A549 (cell line): Measurements from ENCODE around the gene TFF1. TPM values are rescaled to one million over a fixed set of nuclear protein-coding genes. Genes with fewer than 3 reads are reported as not detected.

Source experiments
- ATAC-seq, 2 experiments: fragments of 200-7000 bp in 1 of 2; fragments of >200 bp in 1 of 2; cut with Nextera tagmentation in 1 of 2; cut with Tn5 transposase in 1 of 2; 3 replicates each; pipeline versions ENCODE4 v1.8.0 to v1.9.1; 2018 to 2020; ENCODE audit warnings: mild to moderate bottlenecking in 1 of 2, moderate library complexity in 1 of 2
- CTCF ChIA-PET: fragments of 300-600 bp; sonication (Branson Sonifier 250); formaldehyde crosslinking; extraction: SDS; loops from one replicate; lab custom pipeline; 2021; ENCODE audit warnings: antibody characterized with exemption, inconsistent platforms; lab: Yijun Ruan, JAX
- POLR2A ChIA-PET: fragments of 350-600 bp; formaldehyde crosslinking; extraction: SDS; loops from one replicate; lab custom pipeline; 2021; ENCODE audit warnings: antibody characterized with exemption, inconsistent platforms; lab: Yijun Ruan, JAX
- DNase-seq, 2 experiments: peaks; one replicate each; pipeline versions ENCODE4 v3.0.0 to v3.0.0-alpha.2; 2011 to 2016; ENCODE audit warnings: low read depth in 1 of 2, low spot score in 1 of 2
- FAIRE-seq: peaks from 2 replicates; lab custom pipeline; 2011; peaks lifted over from hg19 to GRCh38; lab: Jason Lieb, UNC
- H3K27ac ChIP-seq, 2 experiments: fragments of >200 bp; sonication (Bioruptor Twin); formaldehyde crosslinking; 3 replicates each; pipeline ENCODE4 v1.5.1; 2016 to 2017
- H3K4me1 ChIP-seq: fragments of >200 bp; sonication (Bioruptor Twin); formaldehyde crosslinking; 3 replicates; pipeline ENCODE4 v1.6.1; 2016
- H3K4me2 ChIP-seq: fragments of >200 bp; sonication (Bioruptor Twin); formaldehyde crosslinking; 3 replicates; pipeline ENCODE4 v1.6.1; 2016
- H3K4me3 ChIP-seq: fragments of >200 bp; sonication (Bioruptor Twin); formaldehyde crosslinking; 3 replicates; pipeline ENCODE4 v1.5.1; 2016
- H3K9me3 ChIP-seq: fragments of >200 bp; sonication (Bioruptor Twin); formaldehyde crosslinking; 3 replicates; pipeline ENCODE4 v1.6.1; 2016
- BHLHE40 ChIP-seq: IDR thresholded peaks from 2 replicates; pipeline ENCODE4 v1.6.1; 2012; ENCODE audit warnings: low read depth, low read length, inconsistent platforms
- CBX8 ChIP-seq: fragments of 200-600 bp; sonication (generic); IDR thresholded peaks from 2 replicates; pipeline ENCODE4 v1.6.1; 2016
- EHF ChIP-seq: fragments of 250-450 bp; sonication (Bioruptor Pico); IDR thresholded peaks from 2 replicates; pipeline ENCODE4 v1.5.0; 2020; ENCODE audit warnings: mild to moderate bottlenecking
- EP300 ChIP-seq, 2 experiments: fragments of >200 bp; sonication (Bioruptor Twin); formaldehyde crosslinking; IDR thresholded peaks; 2 replicates in 1 of 2; 3 replicates in 1 of 2; pipeline ENCODE4 v1.6.1; 2016 to 2017
- FOSB ChIP-seq: fragments of 250-450 bp; sonication (Bioruptor Pico); IDR thresholded peaks from 2 replicates; pipeline ENCODE4 v1.5.0; 2020; ENCODE audit warnings: mild to moderate bottlenecking, moderate library complexity
- FOSL2 ChIP-seq, 2 experiments: fragments of 450-650 bp in 1 of 2; fragments of >200 bp in 1 of 2; sonication (Bioruptor Twin) in 1 of 2; formaldehyde crosslinking; IDR thresholded peaks; 2 replicates each; pipeline versions ENCODE4 v1.5.0 to v1.6.1; 2016 to 2020; ENCODE audit warnings: mild to moderate bottlenecking in 1 of 2, moderate library complexity in 1 of 2
- HEYL ChIP-seq: fragments of 250-450 bp; sonication (Bioruptor Pico); IDR thresholded peaks from 2 replicates; pipeline ENCODE4 v1.8.0; 2021; ENCODE audit warnings: mild to moderate bottlenecking, moderate library complexity
- HOXB13 ChIP-seq: fragments of 250-450 bp; sonication (Bioruptor Pico); IDR thresholded peaks from 2 replicates; pipeline ENCODE4 v1.5.0; 2020; ENCODE audit warnings: low read depth, mild to moderate bottlenecking, moderate library complexity
- KDM1A ChIP-seq: fragments of 200-600 bp; sonication (generic); IDR thresholded peaks from 2 replicates; pipeline ENCODE4 v1.6.1; 2016; ENCODE audit warnings: low read depth, mild to moderate bottlenecking
- MAZ ChIP-seq: fragments of 150-350 bp; IDR thresholded peaks from 2 replicates; pipeline ENCODE4 v1.6.1; 2014; ENCODE audit warnings: antibody characterized with exemption, low read depth, low read length, borderline replicate concordance
- NFE2L2 ChIP-seq: fragments of 150-350 bp; conservative IDR thresholded peaks from 2 replicates; pipeline ENCODE4 v1.6.1; 2014; ENCODE audit warnings: low read length
- RAD21 ChIP-seq, 2 experiments: fragments of >200 bp in 1 of 2; sonication (Bioruptor Twin) in 1 of 2; formaldehyde crosslinking in 1 of 2; IDR thresholded peaks in 1 of 2; conservative IDR thresholded peaks in 1 of 2; 2 replicates in 1 of 2; 3 replicates in 1 of 2; pipeline ENCODE4 v1.6.1; 2012 to 2018; ENCODE audit warnings: inconsistent platforms in 1 of 2
- RFX5 ChIP-seq: fragments of 450-650 bp; IDR thresholded peaks from 2 replicates; pipeline ENCODE4 v1.7.1; 2014; ENCODE audit warnings: antibody characterized with exemption, mild to moderate bottlenecking, moderate library complexity
- SMC3 ChIP-seq: fragments of >200 bp; sonication (Bioruptor Twin); formaldehyde crosslinking; IDR thresholded peaks from 3 replicates; pipeline ENCODE4 v1.6.1; 2018; ENCODE audit warnings: inconsistent platforms
- SREBF2 ChIP-seq: fragments of 450-650 bp; IDR thresholded peaks from 2 replicates; pipeline ENCODE4 v1.6.1; 2014; ENCODE audit warnings: mild to moderate bottlenecking, moderate library complexity
- TFCP2L1 ChIP-seq: fragments of 250-450 bp; sonication (Bioruptor Pico); IDR thresholded peaks from 2 replicates; pipeline ENCODE4 v1.5.0; 2021; ENCODE audit warnings: mild to moderate bottlenecking
- TP53 ChIP-seq: fragments of 250-450 bp; sonication (Bioruptor Pico); IDR thresholded peaks from 2 replicates; pipeline ENCODE4 v1.5.0; 2021; ENCODE audit warnings: mild to moderate bottlenecking, moderate library complexity
- WGBS: methylation state at CpG from one replicate; pipeline ENCODE4 v1.1.6; 2017; ENCODE audit errors: missing lambda C conversion rate; 5-methylcytosine and 5-hydroxymethylcytosine counted together
- polyA plus RNA-seq, 4 experiments: library from polyadenylated mRNA; depleted of rRNA in 3 of 4; stranded (reverse); fragments of >200 nt; fragmentation: RNase III in 1 of 4; extraction: RNeasy Plus Mini Kit Qiagen cat#74134 plus additional on column Dnase treatment in 1 of 4; gene quantifications; 2 replicates in 3 of 4; 3 replicates in 1 of 4; pipeline ENCODE4 v1.2.3, GENCODE V29; 2011 to 2017
- TF ChIP-seq, protein P1 (sequence below): fragments of >200 bp; sonication (Bioruptor Twin); formaldehyde crosslinking; IDR thresholded peaks from 3 replicates; pipeline ENCODE4 v1.5.1; 2016
- TF ChIP-seq, protein P2 (sequence below): fragments of 450-650 bp; IDR thresholded peaks from 2 replicates; pipeline ENCODE4 v1.6.1; 2014; ENCODE audit warnings: antibody characterized with exemption

Gene TFF1
- polyA plus RNA-seq, 2 of the 4 experiments (the other 2 are of a cell fraction), result 1.0 to 5.8 TPM

DNA sequence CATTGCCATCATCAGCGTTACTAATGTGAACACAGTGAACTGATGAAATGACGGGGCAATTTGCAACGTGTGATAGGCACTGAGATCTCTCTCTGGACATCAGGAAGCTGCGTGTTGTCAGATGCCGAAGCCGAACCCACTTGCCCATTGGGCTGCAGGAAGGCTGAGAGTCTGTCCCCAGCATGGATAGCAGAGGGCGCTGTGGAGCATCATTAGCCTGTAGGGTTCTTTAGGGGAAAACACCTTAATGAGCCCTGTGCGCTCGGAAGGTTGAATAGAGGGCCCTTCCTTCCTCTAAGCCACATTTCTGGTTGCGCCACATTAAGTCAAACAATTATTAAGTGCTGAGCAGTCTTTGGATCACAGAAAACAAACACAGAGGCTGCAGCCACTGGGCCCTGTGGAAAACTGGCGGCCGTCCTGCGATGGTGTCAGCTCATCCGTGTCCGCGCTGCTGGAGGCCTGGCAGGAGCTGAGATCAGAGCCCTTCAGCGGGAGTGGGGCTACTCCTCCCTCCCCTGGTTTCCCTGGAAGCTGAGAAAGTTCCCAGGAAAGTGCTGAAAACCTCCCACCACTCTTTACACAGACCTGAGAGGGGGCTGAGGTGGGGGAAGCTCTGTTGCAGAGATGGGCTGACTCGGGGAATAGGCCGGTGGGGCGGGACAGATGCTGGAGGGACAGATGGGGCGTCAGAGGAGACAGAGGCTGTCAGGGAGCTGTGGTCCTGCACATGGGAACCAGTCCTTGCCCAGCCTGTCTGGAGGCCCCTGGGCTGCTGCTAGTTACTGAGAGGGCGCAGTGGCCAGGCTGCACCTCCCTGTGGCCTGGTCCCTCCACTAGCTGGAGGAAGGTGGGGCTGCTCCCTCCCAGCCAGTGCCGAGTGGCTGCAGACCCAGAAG is 28.3 kb downstream of the TFF1 start:
- ChIA-PET POLR2A (no interaction called here), CTCF (interaction anchor here (0.5 to 3.0 kb wide), 21 partner anchors 9 to 1157 kb away, joined by 3 to 14 read pairs (median 4); no protein-coding TSS in a partner anchor)
- Histone ChIP-seq H3K4me2 (peak overlapping the region; percentile 48; the same call in 2 of the 3 replicates), H3K4me3 (no peak overlapping the region), H3K27ac (no peak overlapping the region), H3K9me3 (no peaks in the 10 kb centered on the region), H3K4me1 (no peaks in the 10 kb centered on the region)
- 35% methylated on average over 22 of the region's 23 CpGs for WGBS
- FAIRE-seq (no peak), ATAC-seq (peak; percentile 70 to 88; a peak in 5 of 6 replicates), DNase-seq (peak; percentile 5 to 65)
- TF ChIP-seq SMC3, result peak; percentile 43
- no peak for TF ChIP-seq EP300 (IDR thresholded peaks at IDR 0.05)
- TF ChIP-seq MAZ, result no peak
- TF ChIP-seq RAD21 (conservative IDR thresholded peaks at IDR 0.05 in 1 of 2, IDR thresholded peaks at IDR 0.05 in 1 of 2), result peak; percentile 38 to 43; a peak in 4 of 5 replicates
- TF ChIP-seq, protein P1, sequence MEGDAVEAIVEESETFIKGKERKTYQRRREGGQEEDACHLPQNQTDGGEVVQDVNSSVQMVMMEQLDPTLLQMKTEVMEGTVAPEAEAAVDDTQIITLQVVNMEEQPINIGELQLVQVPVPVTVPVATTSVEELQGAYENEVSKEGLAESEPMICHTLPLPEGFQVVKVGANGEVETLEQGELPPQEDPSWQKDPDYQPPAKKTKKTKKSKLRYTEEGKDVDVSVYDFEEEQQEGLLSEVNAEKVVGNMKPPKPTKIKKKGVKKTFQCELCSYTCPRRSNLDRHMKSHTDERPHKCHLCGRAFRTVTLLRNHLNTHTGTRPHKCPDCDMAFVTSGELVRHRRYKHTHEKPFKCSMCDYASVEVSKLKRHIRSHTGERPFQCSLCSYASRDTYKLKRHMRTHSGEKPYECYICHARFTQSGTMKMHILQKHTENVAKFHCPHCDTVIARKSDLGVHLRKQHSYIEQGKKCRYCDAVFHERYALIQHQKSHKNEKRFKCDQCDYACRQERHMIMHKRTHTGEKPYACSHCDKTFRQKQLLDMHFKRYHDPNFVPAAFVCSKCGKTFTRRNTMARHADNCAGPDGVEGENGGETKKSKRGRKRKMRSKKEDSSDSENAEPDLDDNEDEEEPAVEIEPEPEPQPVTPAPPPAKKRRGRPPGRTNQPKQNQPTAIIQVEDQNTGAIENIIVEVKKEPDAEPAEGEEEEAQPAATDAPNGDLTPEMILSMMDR, result peak; percentile 43

DNA sequence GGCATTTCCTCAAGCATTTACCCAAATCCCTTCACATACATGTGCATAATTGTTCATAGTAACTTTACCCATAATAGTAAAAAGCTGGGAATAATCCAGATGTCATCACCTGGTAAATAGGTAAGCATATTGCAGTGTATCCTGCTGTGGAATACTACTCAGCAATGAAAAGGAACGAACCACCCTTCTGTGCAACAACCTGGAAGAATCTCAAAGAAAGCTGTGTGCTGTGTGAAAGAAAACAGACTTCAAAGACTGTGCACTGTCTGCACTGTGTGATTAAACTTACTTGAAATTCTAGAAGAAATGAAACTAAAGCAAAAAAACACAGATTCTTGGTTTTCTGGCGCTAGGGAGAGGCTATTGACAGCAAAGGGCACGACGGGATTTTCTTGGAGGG is 29.1 kb downstream of the TFF1 start:
- DNase-seq (no peak), FAIRE-seq (no peak), ATAC-seq (no peak)
- POLR2A ChIA-PET, result no interaction called here
- CTCF ChIA-PET, result interaction anchor here (0.7 to 3.0 kb wide), 13 partner anchors 10 to 199 kb away, joined by 3 to 14 read pairs (median 5); no protein-coding TSS in a partner anchor
- Histone ChIP-seq H3K4me2 (no peak overlapping the region), H3K9me3 (no peaks in the 10 kb centered on the region), H3K4me3 (no peak overlapping the region), H3K4me1 (no peaks in the 10 kb centered on the region), H3K27ac (no peak overlapping the region)
- TF ChIP-seq, protein P2, sequence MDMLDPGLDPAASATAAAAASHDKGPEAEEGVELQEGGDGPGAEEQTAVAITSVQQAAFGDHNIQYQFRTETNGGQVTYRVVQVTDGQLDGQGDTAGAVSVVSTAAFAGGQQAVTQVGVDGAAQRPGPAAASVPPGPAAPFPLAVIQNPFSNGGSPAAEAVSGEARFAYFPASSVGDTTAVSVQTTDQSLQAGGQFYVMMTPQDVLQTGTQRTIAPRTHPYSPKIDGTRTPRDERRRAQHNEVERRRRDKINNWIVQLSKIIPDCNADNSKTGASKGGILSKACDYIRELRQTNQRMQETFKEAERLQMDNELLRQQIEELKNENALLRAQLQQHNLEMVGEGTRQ, result no peak
- TF ChIP-seq SMC3 (no peak), SREBF2 (no peak), FOSL2 (IDR thresholded peaks at IDR 0.05) (no peak), FOSL2 (CRISPR knock-in tag; IDR thresholded peaks at IDR 0.05) (no peak), HEYL (CRISPR knock-in tag) (no peak), CBX8 (no peak), TP53 (no peak), EHF (CRISPR knock-in tag) (no peak), HOXB13 (no peak)
- 66% methylated on average over 4 of the region's 4 CpGs for WGBS

DNA sequence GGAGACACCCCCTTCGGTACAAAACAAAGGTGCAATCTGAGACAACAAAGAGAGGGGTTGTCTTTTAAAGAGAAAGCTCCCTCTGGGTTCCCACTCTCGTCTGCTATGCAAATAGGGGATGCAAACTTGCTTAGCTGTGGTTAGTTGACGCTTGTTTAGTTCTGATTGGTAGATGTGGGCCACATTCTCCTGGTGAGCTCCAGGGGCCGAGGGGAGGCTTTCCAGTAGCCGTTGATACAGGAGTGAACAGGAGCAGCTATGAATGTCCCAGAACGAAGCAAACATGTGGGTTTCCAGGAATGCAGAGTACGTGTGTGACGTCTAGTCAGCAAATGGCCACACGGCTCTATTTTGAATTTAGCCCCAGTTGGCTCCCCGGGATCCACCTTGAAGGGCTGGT is 30.3 kb downstream of the TFF1 start:
- Histone ChIP-seq H3K27ac (no peak overlapping the region), H3K4me1 (no peaks in the 10 kb centered on the region), H3K4me3 (no peak overlapping the region), H3K4me2 (no peak overlapping the region), H3K9me3 (no peaks in the 10 kb centered on the region)
- WGBS, result 43% methylated on average over 9 of the region's 10 CpGs
- ATAC-seq, result no peak
- ChIA-PET CTCF (interaction anchor here (1.2 to 3.0 kb wide), 2 partner anchors 26 to 46 kb away, joined by 5 to 14 read pairs; no protein-coding TSS in a partner anchor), POLR2A (no interaction called here)
- no peak for FAIRE-seq
- no peak for TF ChIP-seq EP300 (IDR thresholded peaks at IDR 0.05)
- no peak for TF ChIP-seq FOSB (CRISPR knock-in tag)
- TF ChIP-seq KDM1A, result no peak
- no peak for TF ChIP-seq BHLHE40
- no peak for TF ChIP-seq EHF (CRISPR knock-in tag)
- no peak for TF ChIP-seq FOSL2 (IDR thresholded peaks at IDR 0.05)
- no peak for TF ChIP-seq FOSL2 (CRISPR knock-in tag; IDR thresholded peaks at IDR 0.05)
- no peak for TF ChIP-seq MAZ
- TF ChIP-seq TFCP2L1 (CRISPR knock-in tag), result no peak
- TF ChIP-seq RFX5, result no peak
- no peak for TF ChIP-seq TP53
- TF ChIP-seq NFE2L2, result no peak
- TF ChIP-seq, protein P1, result no peak
- no peak for DNase-seq
